Esophagus muscularis mucosa (tissue), 3 donors: ENCODE data around the gene ACACA.

Experiments used
- CTCF ChIP-seq, 3 experiments: fragments of 200-600 bp in 2 of 3; fragments of 450-650 bp in 1 of 3; sonication (generic) in 2 of 3; IDR thresholded peaks; one replicate each; pipeline ENCODE4 v1.5.1; 2017 to 2019; ENCODE audit warnings: antibody characterized with exemption in 3 of 3, mild to moderate bottlenecking in 2 of 3, moderate library complexity in 1 of 3
- POLR2A ChIP-seq: fragments of 450-650 bp; IDR thresholded peaks from one replicate; pipeline ENCODE4 v1.6.1; 2017; ENCODE audit warnings: antibody characterized with exemption, moderate library complexity, mild to moderate bottlenecking, low read depth
- POLR2AphosphoS5 ChIP-seq, 2 donors: sonication (generic); formaldehyde crosslinking; IDR thresholded peaks; one replicate each; pipeline ENCODE4 v1.6.1; 2017; ENCODE audit warnings: antibody characterized with exemption in 2 of 2

- TF ChIP-seq POLR2A (no peak), CTCF (IDR thresholded peaks at IDR 0.05) (no peak), POLR2AphosphoS5 (IDR thresholded peaks at IDR 0.05) (no peak)
These were observed 351.7 kb downstream of the ACACA start for GRCh38 chr17:37054894-37055293.
